ENCODE data around the gene SMAD3.

DNA sequence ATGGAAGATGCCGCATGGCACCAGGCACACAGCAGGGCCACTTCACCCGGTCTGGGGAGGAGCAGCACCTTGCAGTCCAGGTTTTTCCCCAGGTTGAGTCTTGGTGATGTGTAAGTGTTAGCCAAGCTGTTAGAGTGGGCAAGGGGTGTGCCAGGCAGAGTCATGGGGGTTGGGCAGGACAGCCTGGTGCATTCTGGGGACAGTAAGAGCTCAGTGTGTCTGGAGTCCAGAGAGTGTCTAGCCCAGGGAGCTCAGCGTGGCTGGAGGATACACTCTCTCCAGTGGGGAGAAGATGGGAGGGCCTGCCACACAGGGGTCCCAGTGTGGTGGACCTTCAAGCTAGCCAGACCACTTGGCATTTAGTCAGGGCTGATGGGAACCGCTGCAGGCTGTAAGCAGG lies 101.7 kb downstream of the SMAD3 start:
- no peak for TF ChIP-seq CTCF (conservative IDR thresholded peaks at IDR 0.05; ENCODE audit: low read length)
- no peak for TF ChIP-seq EZH2phosphoT487 (IDR thresholded peaks at IDR 0.05; ENCODE audit: borderline replicate concordance, low read depth, low read length)
